HL-60 (cell line): ENCODE results near the gene HIRA.
"Not testable (repeated sequence)": the region's sequence is repeated elsewhere in the genome, so short reads cannot be mapped to it uniquely, and the experiment has no call there.

Source experiments
- DNase-seq, 2 experiments: peaks; one replicate each; pipeline ENCODE4 v3.0.0-alpha.2; 2010 to 2020; ENCODE audit warnings: low read depth in 1 of 2, low spot score in 1 of 2
- H3K27ac ChIP-seq: fragments of 250-450 bp; sonication (Bioruptor Pico); replicated peaks from 2 replicates; pipeline ENCODE4 v1.5.1; 2020; ENCODE audit warnings: mild to moderate bottlenecking, moderate library complexity
- H3K27me3 ChIP-seq: fragments of 250-450 bp; sonication (Bioruptor Pico); 2 replicates; pipeline ENCODE4 v1.5.1; 2021; ENCODE audit warnings: mild to moderate bottlenecking, moderate library complexity; ENCODE audit not compliant: insufficient read depth, poor library complexity, severe bottlenecking
- H3K4me3 ChIP-seq: replicated peaks from 2 replicates; pipeline ENCODE4 v1.5.1; 2011; ENCODE audit warnings: mild to moderate bottlenecking, control low read depth, low read length; ENCODE audit not compliant: insufficient read depth
- GABPA ChIP-seq: IDR thresholded peaks from 2 replicates; pipeline ENCODE4 v1.6.1; 2012; ENCODE audit warnings: low read depth
- POLR2AphosphoS5 ChIP-seq: IDR thresholded peaks from 2 replicates; pipeline ENCODE4 v1.6.1; 2012; ENCODE audit warnings: low read depth
- SPI1 ChIP-seq: IDR thresholded peaks from 2 replicates; pipeline ENCODE4 v1.6.1; 2012; ENCODE audit warnings: low read depth, mild to moderate bottlenecking, borderline replicate concordance
- TF ChIP-seq, protein P1 (sequence below): IDR thresholded peaks from one replicate; pipeline ENCODE4 v1.5.1; 2011; ENCODE audit warnings: low read length, control low read depth, inconsistent platforms; ENCODE audit not compliant: insufficient read depth
- TF ChIP-seq, protein P2 (sequence below): IDR thresholded peaks from 2 replicates; pipeline ENCODE4 v1.6.1; 2012; ENCODE audit warnings: low read depth; ENCODE audit not compliant: insufficient replicate concordance

HIRA gene

DNA sequence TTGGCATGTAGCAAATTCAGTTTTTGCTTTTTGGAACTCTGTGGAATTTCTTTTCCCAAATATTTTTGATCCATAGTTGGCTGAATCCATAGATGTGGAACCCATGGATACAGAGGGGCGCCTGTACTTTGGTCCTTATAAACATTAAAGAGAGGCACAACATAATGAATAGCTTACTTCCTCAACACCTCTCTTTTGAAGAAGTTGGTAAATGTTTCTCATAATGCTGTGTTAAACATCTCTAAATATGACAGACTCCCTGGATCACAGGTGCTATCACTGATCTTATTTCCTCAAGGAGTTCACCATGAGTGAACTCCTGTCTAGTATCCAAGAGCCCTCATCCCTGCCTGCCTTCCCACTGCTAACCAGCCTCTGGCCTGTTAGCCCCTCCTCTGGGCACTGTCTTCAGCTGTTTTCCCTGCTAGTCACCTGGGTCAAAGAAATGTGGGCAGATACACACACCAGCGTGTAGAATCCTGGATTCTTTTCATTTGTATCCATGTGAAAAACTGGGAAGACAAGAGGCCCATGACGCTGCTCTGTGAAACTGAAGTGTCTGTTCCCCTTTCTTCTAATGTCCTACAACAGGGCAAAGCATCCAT is 63.7 kb downstream of the HIRA start:
- TF ChIP-seq, protein P1, sequence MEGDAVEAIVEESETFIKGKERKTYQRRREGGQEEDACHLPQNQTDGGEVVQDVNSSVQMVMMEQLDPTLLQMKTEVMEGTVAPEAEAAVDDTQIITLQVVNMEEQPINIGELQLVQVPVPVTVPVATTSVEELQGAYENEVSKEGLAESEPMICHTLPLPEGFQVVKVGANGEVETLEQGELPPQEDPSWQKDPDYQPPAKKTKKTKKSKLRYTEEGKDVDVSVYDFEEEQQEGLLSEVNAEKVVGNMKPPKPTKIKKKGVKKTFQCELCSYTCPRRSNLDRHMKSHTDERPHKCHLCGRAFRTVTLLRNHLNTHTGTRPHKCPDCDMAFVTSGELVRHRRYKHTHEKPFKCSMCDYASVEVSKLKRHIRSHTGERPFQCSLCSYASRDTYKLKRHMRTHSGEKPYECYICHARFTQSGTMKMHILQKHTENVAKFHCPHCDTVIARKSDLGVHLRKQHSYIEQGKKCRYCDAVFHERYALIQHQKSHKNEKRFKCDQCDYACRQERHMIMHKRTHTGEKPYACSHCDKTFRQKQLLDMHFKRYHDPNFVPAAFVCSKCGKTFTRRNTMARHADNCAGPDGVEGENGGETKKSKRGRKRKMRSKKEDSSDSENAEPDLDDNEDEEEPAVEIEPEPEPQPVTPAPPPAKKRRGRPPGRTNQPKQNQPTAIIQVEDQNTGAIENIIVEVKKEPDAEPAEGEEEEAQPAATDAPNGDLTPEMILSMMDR, result no peak
- TF ChIP-seq SPI1, result no peak
- no peak for TF ChIP-seq POLR2AphosphoS5
- TF ChIP-seq, protein P2, sequence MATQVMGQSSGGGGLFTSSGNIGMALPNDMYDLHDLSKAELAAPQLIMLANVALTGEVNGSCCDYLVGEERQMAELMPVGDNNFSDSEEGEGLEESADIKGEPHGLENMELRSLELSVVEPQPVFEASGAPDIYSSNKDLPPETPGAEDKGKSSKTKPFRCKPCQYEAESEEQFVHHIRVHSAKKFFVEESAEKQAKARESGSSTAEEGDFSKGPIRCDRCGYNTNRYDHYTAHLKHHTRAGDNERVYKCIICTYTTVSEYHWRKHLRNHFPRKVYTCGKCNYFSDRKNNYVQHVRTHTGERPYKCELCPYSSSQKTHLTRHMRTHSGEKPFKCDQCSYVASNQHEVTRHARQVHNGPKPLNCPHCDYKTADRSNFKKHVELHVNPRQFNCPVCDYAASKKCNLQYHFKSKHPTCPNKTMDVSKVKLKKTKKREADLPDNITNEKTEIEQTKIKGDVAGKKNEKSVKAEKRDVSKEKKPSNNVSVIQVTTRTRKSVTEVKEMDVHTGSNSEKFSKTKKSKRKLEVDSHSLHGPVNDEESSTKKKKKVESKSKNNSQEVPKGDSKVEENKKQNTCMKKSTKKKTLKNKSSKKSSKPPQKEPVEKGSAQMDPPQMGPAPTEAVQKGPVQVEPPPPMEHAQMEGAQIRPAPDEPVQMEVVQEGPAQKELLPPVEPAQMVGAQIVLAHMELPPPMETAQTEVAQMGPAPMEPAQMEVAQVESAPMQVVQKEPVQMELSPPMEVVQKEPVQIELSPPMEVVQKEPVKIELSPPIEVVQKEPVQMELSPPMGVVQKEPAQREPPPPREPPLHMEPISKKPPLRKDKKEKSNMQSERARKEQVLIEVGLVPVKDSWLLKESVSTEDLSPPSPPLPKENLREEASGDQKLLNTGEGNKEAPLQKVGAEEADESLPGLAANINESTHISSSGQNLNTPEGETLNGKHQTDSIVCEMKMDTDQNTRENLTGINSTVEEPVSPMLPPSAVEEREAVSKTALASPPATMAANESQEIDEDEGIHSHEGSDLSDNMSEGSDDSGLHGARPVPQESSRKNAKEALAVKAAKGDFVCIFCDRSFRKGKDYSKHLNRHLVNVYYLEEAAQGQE, result no peak
- no peak for TF ChIP-seq GABPA
- DNase-seq, result no peak

GRCh38 chr22:19363541-19363940 is 68.0 kb downstream of the HIRA start:
- not testable (repeated sequence) for DNase-seq, H3K27me3 ChIP-seq, H3K4me3 ChIP-seq
- 0 out of 2 replicates have a peak overlapping the region, but pooled peaks have one; percentile 22 for H3K27ac ChIP-seq

More for the DNA sequence above, 63.7 kb downstream of the HIRA start:
- Histone ChIP-seq H3K27ac (no peak overlapping the region), H3K27me3 (no peaks in the 10 kb centered on the region), H3K4me3 (no peak overlapping the region)

- DNase-seq, result peak in 1 of 2 experiments; percentile 60
- TF ChIP-seq POLR2AphosphoS5 (no peak), SPI1 (no peak), GABPA (no peak)
- TF ChIP-seq, protein P1, result no peak
- TF ChIP-seq, protein P2, result no peak
- H3K27ac ChIP-seq, result peak overlapping the region; percentile 55
- no peaks in the 10 kb centered on the region for H3K27me3 ChIP-seq
- no peak overlapping the region for H3K4me3 ChIP-seq
These were observed 69.9 kb downstream of the HIRA start for GRCh38 chr22:19361501-19362103.

- no peak for DNase-seq
- Histone ChIP-seq H3K4me3 (no peak overlapping the region), H3K27me3 (no peaks in the 10 kb centered on the region), H3K27ac (peak overlapping the region; percentile 55)
- TF ChIP-seq, protein P2, result no peak
- TF ChIP-seq, protein P1, result no peak
- TF ChIP-seq POLR2AphosphoS5, result no peak
- no peak for TF ChIP-seq SPI1
- no peak for TF ChIP-seq GABPA
These were observed 70.7 kb downstream of the HIRA start for GRCh38 chr22:19360862-19361261.
